ENCODE results near the gene NALCN.

GRCh38 chr13:101417501-101417900 is 1.2 kb upstream of the NALCN start:
- TF ChIP-seq CTCF (conservative IDR thresholded peaks at IDR 0.05 in 1 of 2, IDR thresholded peaks at IDR 0.05 in 1 of 2; ENCODE audit: extremely low read depth in 1 of 2, insufficient read depth in 1 of 2, low read depth in 1 of 2, low read length in 2 of 2): no peak
- no peak for TF ChIP-seq EZH2 (IDR thresholded peaks at IDR 0.05; ENCODE audit: borderline replicate concordance, low read length)

Data from mammary epithelial cell (primary cell).